ENCODE measurements around the gene G0S2. TPM values are rescaled to one million over a fixed set of nuclear protein-coding genes. Genes with fewer than 3 reads are reported as not detected.

The G0S2 gene
- total RNA-seq, 1 donor from 2014 or later: 1.0 TPM

- Mint-ChIP-seq H3K36me3 (ENCODE audit: low read depth) (no peaks in the 10 kb centered on the region), H3K9me3 (ENCODE audit: low read depth) (no peaks in the 10 kb centered on the region), H3K4me3 (ENCODE audit: unreplicated experiment) (no peak overlapping the region), H3K27ac (ENCODE audit: unreplicated experiment) (no peak overlapping the region), H3K4me1 (ENCODE audit: low read depth) (no peaks in the 10 kb centered on the region), H3K27me3 (ENCODE audit: low read depth) (peaks cover 30% of the 10 kb centered on the region)
- DNase-seq (ENCODE audit: low spot score): no peak
- no peak for TF ChIP-seq CTCF (IDR thresholded peaks at IDR 0.05)
These were observed 48.8 kb downstream of the G0S2 start for GRCh38 chr1:209723756-209724693.

Other genes with a start within 250 kb of the G0S2 start
- gene CAMK1G, start 91.7 kb upstream of the G0S2 start, total RNA-seq: not detected in 3 replicates
- 5.5 to 6.5 TPM (median 6.3 TPM) in 3 replicates for gene LAMB3, start 23.0 kb upstream of the G0S2 start, total RNA-seq
- gene HSD11B1, start 29.4 kb downstream of the G0S2 start, total RNA-seq: not detected in 3 replicates
- not detected in 3 replicates for gene TRAF3IP3, start 80.6 kb downstream of the G0S2 start, total RNA-seq
- 1.2 to 1.6 TPM (median 1.4 TPM) in 3 replicates for gene C1orf74, start 109.1 kb downstream of the G0S2 start, total RNA-seq
- 0.13 to 0.25 TPM in 2 of 3 replicates, not detected in the other for gene IRF6, start 130.7 kb downstream of the G0S2 start, total RNA-seq
- 5.5 to 7.4 TPM (median 6.4 TPM) in 3 replicates for gene UTP25, start 152.6 kb downstream of the G0S2 start, total RNA-seq